ENCODE data around the gene LPIN1.

The LPIN1 gene

GRCh38 chr2:11805024-11805423, 58.6 kb downstream of the LPIN1 start:
- no peak for DNase-seq (ENCODE audit: low read depth)
- TF ChIP-seq CTCF (IDR thresholded peaks at IDR 0.05; ENCODE audit: low read depth, low read length, missing control alignments): no peak
- in situ Hi-C loops (cut with HindIII; ENCODE audit: low sequenced_read_pairs): no loop called here
- no peak overlapping the region for H3K4me3 ChIP-seq (ENCODE audit: low read depth, low read length)

- no peak overlapping the region for H3K4me3 ChIP-seq (ENCODE audit: low read depth, low read length)
- in situ Hi-C loops (cut with HindIII; ENCODE audit: low sequenced_read_pairs): no loop called here
- DNase-seq (ENCODE audit: low read depth): no peak
- no peak for TF ChIP-seq CTCF (IDR thresholded peaks at IDR 0.05; ENCODE audit: low read depth, low read length, missing control alignments)
Measured at GRCh38 chr2:11805920-11806319, 59.5 kb downstream of the LPIN1 start.

- H3K4me3 ChIP-seq (ENCODE audit: low read depth, low read length): no peak overlapping the region
- no peak for TF ChIP-seq CTCF (IDR thresholded peaks at IDR 0.05; ENCODE audit: low read depth, low read length, missing control alignments)
- DNase-seq (ENCODE audit: low read depth): no peak
- in situ Hi-C loops (cut with HindIII; ENCODE audit: low sequenced_read_pairs): no loop called here
Measured at GRCh38 chr2:11807156-11808015, 61.0 kb downstream of the LPIN1 start.

- no peak overlapping the region for H3K4me3 ChIP-seq (ENCODE audit: low read depth, low read length)
- TF ChIP-seq CTCF (IDR thresholded peaks at IDR 0.05; ENCODE audit: low read depth, low read length, missing control alignments): no peak
- no peak for DNase-seq (ENCODE audit: low read depth)
- in situ Hi-C loops (cut with HindIII; ENCODE audit: low sequenced_read_pairs): no loop called here
Measured at GRCh38 chr2:11808016-11808400, 61.6 kb downstream of the LPIN1 start.

GRCh38 chr2:11809586-11810236, 63.3 kb downstream of the LPIN1 start:
- no peak overlapping the region for H3K4me3 ChIP-seq (ENCODE audit: low read depth, low read length)
- no peak for TF ChIP-seq CTCF (IDR thresholded peaks at IDR 0.05; ENCODE audit: low read depth, low read length, missing control alignments)
- in situ Hi-C loops (cut with HindIII; ENCODE audit: low sequenced_read_pairs): no loop called here
- DNase-seq (ENCODE audit: low read depth): no peak

- DNase-seq (ENCODE audit: low read depth): no peak
- in situ Hi-C loops (cut with HindIII; ENCODE audit: low sequenced_read_pairs): no loop called here
- no peak overlapping the region for H3K4me3 ChIP-seq (ENCODE audit: low read depth, low read length)
- no peak for TF ChIP-seq CTCF (IDR thresholded peaks at IDR 0.05; ENCODE audit: low read depth, low read length, missing control alignments)
Measured at GRCh38 chr2:11810237-11810977, 64.0 kb downstream of the LPIN1 start.

All from astrocyte of the cerebellum (primary cell).